ENCODE measurements around the gene FAM167B.
"Not testable (repeated sequence)": the region's sequence is repeated elsewhere in the genome, so short reads cannot be mapped to it uniquely, and the experiment has no call there.

FAM167B gene

GRCh38 chr1:32263236-32263593 is 16.2 kb downstream of the FAM167B start:
- not testable (repeated sequence) for DNase-seq (ENCODE audit: low spot score)

- no peak for DNase-seq (ENCODE audit: low spot score)
These were observed 16.7 kb downstream of the FAM167B start for GRCh38 chr1:32263744-32264143.

GRCh38 chr1:32265846-32266245 is 18.8 kb downstream of the FAM167B start:
- DNase-seq (ENCODE audit: low spot score): no peak

GRCh38 chr1:32266921-32267591 is 20.0 kb downstream of the FAM167B start:
- no peak for DNase-seq (ENCODE audit: low spot score)

GRCh38 chr1:32269744-32270143 is 22.7 kb downstream of the FAM167B start:
- DNase-seq (ENCODE audit: low spot score): no peak

- DNase-seq (ENCODE audit: low spot score): no peak
These were observed 25.8 kb downstream of the FAM167B start for GRCh38 chr1:32272557-32273390.

GRCh38 chr1:32273391-32274208 is 26.6 kb downstream of the FAM167B start:
- no peak for DNase-seq (ENCODE audit: low spot score)

- no peak for DNase-seq (ENCODE audit: low spot score)
These were observed 27.8 kb downstream of the FAM167B start for GRCh38 chr1:32274646-32275340.

- DNase-seq (ENCODE audit: low spot score): no peak
These were observed 28.4 kb downstream of the FAM167B start for GRCh38 chr1:32275424-32275823.

GRCh38 chr1:32276032-32276782 is 29.2 kb downstream of the FAM167B start:
- no peak for DNase-seq (ENCODE audit: low spot score)

GRCh38 chr1:32284777-32285176 is 37.8 kb downstream of the FAM167B start:
- DNase-seq (ENCODE audit: low spot score): not testable (repeated sequence)

GRCh38 chr1:32285658-32286057 is 38.6 kb downstream of the FAM167B start:
- DNase-seq (ENCODE audit: low spot score): no peak

- DNase-seq (ENCODE audit: low spot score): no peak
These were observed 39.7 kb downstream of the FAM167B start for GRCh38 chr1:32286763-32287162.

GRCh38 chr1:32289256-32289655 is 42.2 kb downstream of the FAM167B start:
- no peak for DNase-seq (ENCODE audit: low spot score)

- DNase-seq (ENCODE audit: low spot score): no peak
These were observed 44.2 kb downstream of the FAM167B start for GRCh38 chr1:32291145-32291707.

- DNase-seq (ENCODE audit: low spot score): peak; percentile 98
These were observed 44.9 kb downstream of the FAM167B start, which contains the start of gene HDAC1 for GRCh38 chr1:32291708-32292538. TSS of gene HDAC1 (plus strand) at chr1:32292083. CDS start at chr1:32292170, 87 bp downstream.

- DNase-seq (ENCODE audit: low spot score): not testable (repeated sequence)
These were observed 51.2 kb downstream of the FAM167B start for GRCh38 chr1:32298211-32298610.

Measured in GM03348 (cell line).